ENCODE measurements around the gene EFL1. TPM values are rescaled to one million over a fixed set of nuclear protein-coding genes. Genes with fewer than 3 reads are reported as not detected.
"Not testable (repeated sequence)": the region's sequence is repeated elsewhere in the genome, so short reads cannot be mapped to it uniquely, and the experiment has no call there.

EFL1 gene
- total RNA-seq, 3 donors from 2014 or later (not counting 1 experiment from before 2014, with no cell fraction given) = 17.1 to 29.6 (median 20.6) TPM

GRCh38 chr15:82231842-82232241 is 30.7 kb downstream of the EFL1 start:
- H3K9me3 ChIP-seq (ENCODE audit: control insufficient read depth, insufficient read depth, low read length) = no peaks in the 10 kb centered on the region
- Mint-ChIP-seq H3K4me1 (peaks cover 12 to 15% of the 10 kb centered on the region in 2 donors), H3K27ac (no peak overlapping the region), H3K27me3 (ENCODE audit: low read depth in 2 of 2) (no peaks in the 10 kb centered on the region), H3K9me3 (no peaks in the 10 kb centered on the region), H3K4me3 (no peak overlapping the region), H3K36me3 (peaks cover 1% of the 10 kb centered on the region)
- H3K4me1 ChIP-seq (ENCODE audit: control insufficient read depth, insufficient read depth, low read length) = no peaks in the 10 kb centered on the region
- no peak for DNase-seq
- no peak for TF ChIP-seq CTCF (IDR thresholded peaks at IDR 0.05)
- 95% methylated on average over 2 of the region's 2 CpGs for WGBS (ENCODE audit: insufficient coverage)
- peaks cover 23% of the 10 kb centered on the region for H3K36me3 ChIP-seq (ENCODE audit: control insufficient read depth, insufficient read depth, low read length)
- no peak overlapping the region for H3K4me3 ChIP-seq (ENCODE audit: low read length)
- intact Hi-C loops (cut with micrococcal nuclease) = no loop called here
- no peaks in the 10 kb centered on the region for H3K27me3 ChIP-seq (ENCODE audit: control insufficient read depth, insufficient read depth, low read length)
- no peak overlapping the region for H3K27ac ChIP-seq (ENCODE audit: low read length)
- no peak for ATAC-seq

GRCh38 chr15:82231233-82231632 is 31.3 kb downstream of the EFL1 start:
- Histone ChIP-seq H3K4me3 (ENCODE audit: low read length) (no peak overlapping the region), H3K4me1 (ENCODE audit: control insufficient read depth, insufficient read depth, low read length) (no peaks in the 10 kb centered on the region), H3K36me3 (ENCODE audit: control insufficient read depth, insufficient read depth, low read length) (peaks cover 27% of the 10 kb centered on the region), H3K27ac (ENCODE audit: low read length) (no peak overlapping the region), H3K27me3 (ENCODE audit: control insufficient read depth, insufficient read depth, low read length) (no peaks in the 10 kb centered on the region), H3K9me3 (ENCODE audit: control insufficient read depth, insufficient read depth, low read length) (no peaks in the 10 kb centered on the region)
- peaks cover 12 to 15% of the 10 kb centered on the region in 2 donors for H3K4me1 Mint-ChIP-seq
- no peaks in the 10 kb centered on the region for H3K9me3 Mint-ChIP-seq
- TF ChIP-seq CTCF (IDR thresholded peaks at IDR 0.05) = no peak
- no peaks in the 10 kb centered on the region for H3K27me3 Mint-ChIP-seq (ENCODE audit: low read depth in 2 of 2)
- H3K27ac Mint-ChIP-seq = peak overlapping the region in 1 of 2 donors; percentile 25
- WGBS (ENCODE audit: insufficient coverage) = 13% methylated on average over 2 of the region's 2 CpGs
- peaks cover 7% of the 10 kb centered on the region for H3K36me3 Mint-ChIP-seq
- DNase-seq (no peak), ATAC-seq (no peak)
- intact Hi-C loops (cut with micrococcal nuclease) = no loop called here
- no peak overlapping the region for H3K4me3 Mint-ChIP-seq

GRCh38 chr15:82228750-82229149 is 33.8 kb downstream of the EFL1 start:
- Histone ChIP-seq H3K4me1 (ENCODE audit: control insufficient read depth, insufficient read depth, low read length) (no peaks in the 10 kb centered on the region), H3K27me3 (ENCODE audit: control insufficient read depth, insufficient read depth, low read length) (no peaks in the 10 kb centered on the region), H3K4me3 (ENCODE audit: low read length) (no peak overlapping the region), H3K36me3 (ENCODE audit: control insufficient read depth, insufficient read depth, low read length) (peaks cover 25% of the 10 kb centered on the region), H3K27ac (ENCODE audit: low read length) (no peak overlapping the region), H3K9me3 (ENCODE audit: control insufficient read depth, insufficient read depth, low read length) (no peaks in the 10 kb centered on the region)
- no peak for DNase-seq
- peaks cover 9 to 15% of the 10 kb centered on the region in 2 donors for H3K4me1 Mint-ChIP-seq
- H3K27ac Mint-ChIP-seq = no peak overlapping the region
- TF ChIP-seq CTCF (IDR thresholded peaks at IDR 0.05) = no peak
- no peak for ATAC-seq
- no peaks in the 10 kb centered on the region for H3K27me3 Mint-ChIP-seq (ENCODE audit: low read depth in 2 of 2)
- H3K4me3 Mint-ChIP-seq = no peak overlapping the region
- WGBS (ENCODE audit: insufficient coverage) = no CpG with 5 or more reads among the region's 1 CpG
- peaks cover 10% of the 10 kb centered on the region for H3K36me3 Mint-ChIP-seq
- H3K9me3 Mint-ChIP-seq = no peaks in the 10 kb centered on the region
- intact Hi-C loops (cut with micrococcal nuclease) = no loop called here

- H3K27me3 Mint-ChIP-seq (ENCODE audit: low read depth in 2 of 2); H3K4me3 Mint-ChIP-seq; H3K27ac ChIP-seq (ENCODE audit: low read length); H3K27me3 ChIP-seq (ENCODE audit: control insufficient read depth, insufficient read depth, low read length); H3K4me1 ChIP-seq (ENCODE audit: control insufficient read depth, insufficient read depth, low read length); H3K9me3 Mint-ChIP-seq; ATAC-seq; H3K4me3 ChIP-seq (ENCODE audit: low read length); intact Hi-C loops (cut with micrococcal nuclease); H3K9me3 ChIP-seq (ENCODE audit: control insufficient read depth, insufficient read depth, low read length): not testable (repeated sequence)
- Mint-ChIP-seq H3K36me3 (peaks cover 27% of the 10 kb centered on the region), H3K27ac (peak overlapping the region in 1 of 2 donors; percentile 15), H3K4me1 (peaks cover 0 to 16% of the 10 kb centered on the region in 2 donors)
- DNase-seq = peak in 1 of 2 donors; percentile 48
- 53% methylated on average over 2 of the region's 2 CpGs for WGBS (ENCODE audit: insufficient coverage)
- H3K36me3 ChIP-seq (ENCODE audit: control insufficient read depth, insufficient read depth, low read length) = peaks cover 17% of the 10 kb centered on the region
These were observed 41.0 kb downstream of the EFL1 start for GRCh38 chr15:82221535-82221934.

- ATAC-seq; H3K27ac Mint-ChIP-seq; H3K9me3 ChIP-seq (ENCODE audit: control insufficient read depth, insufficient read depth, low read length); DNase-seq; H3K27ac ChIP-seq (ENCODE audit: low read length); H3K9me3 Mint-ChIP-seq; intact Hi-C loops (cut with micrococcal nuclease); H3K4me3 ChIP-seq (ENCODE audit: low read length); H3K4me1 ChIP-seq (ENCODE audit: control insufficient read depth, insufficient read depth, low read length); H3K4me3 Mint-ChIP-seq; H3K27me3 ChIP-seq (ENCODE audit: control insufficient read depth, insufficient read depth, low read length); H3K27me3 Mint-ChIP-seq (ENCODE audit: low read depth in 2 of 2): not testable (repeated sequence)
- peaks cover 19% of the 10 kb centered on the region for H3K36me3 ChIP-seq (ENCODE audit: control insufficient read depth, insufficient read depth, low read length)
- Mint-ChIP-seq H3K4me1 (peaks cover 0 to 11% of the 10 kb centered on the region in 2 donors), H3K36me3 (peaks cover 21% of the 10 kb centered on the region)
- no CpG with 5 or more reads among the region's 2 CpGs for WGBS (ENCODE audit: insufficient coverage)
These were observed 46.4 kb downstream of the EFL1 start for GRCh38 chr15:82216092-82216491.

GRCh38 chr15:82212201-82212600 is 50.3 kb downstream of the EFL1 start:
- H3K27me3 ChIP-seq (ENCODE audit: control insufficient read depth, insufficient read depth, low read length); H3K9me3 Mint-ChIP-seq; H3K27ac ChIP-seq (ENCODE audit: low read length); H3K4me3 Mint-ChIP-seq; H3K36me3 ChIP-seq (ENCODE audit: control insufficient read depth, insufficient read depth, low read length); H3K4me3 ChIP-seq (ENCODE audit: low read length); H3K4me1 Mint-ChIP-seq; intact Hi-C loops (cut with micrococcal nuclease); ATAC-seq; H3K4me1 ChIP-seq (ENCODE audit: control insufficient read depth, insufficient read depth, low read length); DNase-seq; H3K27me3 Mint-ChIP-seq (ENCODE audit: low read depth in 2 of 2); H3K36me3 Mint-ChIP-seq; H3K9me3 ChIP-seq (ENCODE audit: control insufficient read depth, insufficient read depth, low read length); H3K27ac Mint-ChIP-seq: not testable (repeated sequence)

Measured in natural killer cell (primary cell).